Liver (tissue), 9 donors: Measurements from ENCODE around the gene GJA10. TPM values are rescaled to one million over a fixed set of nuclear protein-coding genes. Genes with fewer than 3 reads are reported as not detected.

Experiments
- DNase-seq: peaks from one replicate; pipeline ENCODE4 v3.0.0-alpha.2; 2017; ENCODE audit warnings: low spot score
- H3K27ac ChIP-seq, 2 donors: one replicate each; pipeline ENCODE4 v1.7.0; 2013; ENCODE audit warnings: inconsistent platforms in 2 of 2, low read length in 2 of 2, control low read depth in 1 of 2, low read depth in 1 of 2, mild to moderate bottlenecking in 1 of 2
- H3K27me3 ChIP-seq, 4 donors: one replicate each; pipeline versions ENCODE4 v1.6.1 to v1.7.0; 2013; ENCODE audit warnings: low read length in 3 of 4, inconsistent platforms in 1 of 4, mild to moderate bottlenecking in 1 of 4, moderate library complexity in 1 of 4; ENCODE audit not compliant: control insufficient read depth in 4 of 4, insufficient read depth in 4 of 4
- H3K36me3 ChIP-seq, 4 donors: one replicate each; pipeline versions ENCODE4 v1.6.1 to v1.7.0; 2013; ENCODE audit warnings: low read length in 3 of 4, mild to moderate bottlenecking in 3 of 4, low read depth in 1 of 4, moderate library complexity in 1 of 4; ENCODE audit not compliant: control insufficient read depth in 4 of 4, insufficient read depth in 3 of 4
- H3K4me1 ChIP-seq, 4 donors: one replicate each; pipeline versions ENCODE4 v1.6.1 to v1.7.0; 2013; ENCODE audit warnings: low read length in 3 of 4, mild to moderate bottlenecking in 3 of 4, moderate library complexity in 1 of 4; ENCODE audit not compliant: control insufficient read depth in 4 of 4, insufficient read depth in 4 of 4
- H3K4me3 ChIP-seq, 3 donors: one replicate each; pipeline versions ENCODE4 v1.6.1 to v1.7.0; 2013; ENCODE audit warnings: low read length in 3 of 3, control low read depth in 1 of 3, low read depth in 1 of 3, mild to moderate bottlenecking in 1 of 3
- H3K9ac ChIP-seq, 2 donors: one replicate each; pipeline ENCODE4 v1.7.0; 2013; ENCODE audit warnings: low read length in 2 of 2, mild to moderate bottlenecking in 2 of 2, moderate library complexity in 2 of 2, control low read depth in 1 of 2, low read depth in 1 of 2
- H3K9me3 ChIP-seq, 4 donors: one replicate each; pipeline versions ENCODE4 v1.6.1 to v1.7.0; 2013; ENCODE audit warnings: low read length in 3 of 4; ENCODE audit not compliant: control insufficient read depth in 4 of 4
- ATF3 ChIP-seq: IDR thresholded peaks from 2 replicates; pipeline ENCODE4 v1.6.1; 2016; ENCODE audit warnings: antibody characterized with exemption
- FOXA2 ChIP-seq: IDR thresholded peaks from 2 replicates; pipeline ENCODE4 v1.6.1; 2016; ENCODE audit warnings: antibody characterized with exemption
- GABPA ChIP-seq, 2 donors: IDR thresholded peaks in 1 of 2; conservative IDR thresholded peaks in 1 of 2; 2 replicates each; pipeline ENCODE4 v1.6.1; 2016; ENCODE audit warnings: antibody characterized with exemption in 2 of 2, mild to moderate bottlenecking in 1 of 2, moderate library complexity in 1 of 2
- HNF4A ChIP-seq, 2 donors: conservative IDR thresholded peaks; 2 replicates each; pipeline ENCODE4 v1.6.1; 2016; ENCODE audit warnings: antibody characterized with exemption in 2 of 2, mild to moderate bottlenecking in 2 of 2
- JUND ChIP-seq, 2 donors: IDR thresholded peaks; 2 replicates each; pipeline ENCODE4 v1.6.1; 2016; ENCODE audit warnings: antibody characterized with exemption in 2 of 2
- MAX ChIP-seq: IDR thresholded peaks from 2 replicates; pipeline ENCODE4 v1.6.1; 2016; ENCODE audit warnings: antibody characterized with exemption
- NR2F2 ChIP-seq: IDR thresholded peaks from 2 replicates; pipeline ENCODE4 v1.6.1; 2016; ENCODE audit warnings: antibody characterized with exemption
- RAD21 ChIP-seq, 2 donors: IDR thresholded peaks; 2 replicates each; pipeline ENCODE4 v1.6.1; 2016; ENCODE audit warnings: antibody characterized with exemption in 2 of 2, mild to moderate bottlenecking in 2 of 2
- REST ChIP-seq: IDR thresholded peaks from 2 replicates; pipeline ENCODE4 v1.6.1; 2016; ENCODE audit warnings: antibody characterized with exemption, mild to moderate bottlenecking
- RXRA ChIP-seq, 2 donors: IDR thresholded peaks; 2 replicates each; pipeline ENCODE4 v1.6.1; 2017 to 2018; ENCODE audit warnings: antibody characterized with exemption in 2 of 2, mild to moderate bottlenecking in 1 of 2
- SP1 ChIP-seq: IDR thresholded peaks from 2 replicates; pipeline ENCODE4 v1.6.1; 2018; ENCODE audit warnings: antibody characterized with exemption, mild to moderate bottlenecking
- TAF1 ChIP-seq: conservative IDR thresholded peaks from 2 replicates; pipeline ENCODE4 v1.6.1; 2016; ENCODE audit warnings: antibody characterized with exemption, mild to moderate bottlenecking
- YY1 ChIP-seq: IDR thresholded peaks from 2 replicates; pipeline ENCODE4 v1.6.1; 2016; ENCODE audit warnings: antibody characterized with exemption, mild to moderate bottlenecking
- ZBTB33 ChIP-seq: IDR thresholded peaks from 2 replicates; pipeline ENCODE4 v1.6.1; 2016; ENCODE audit warnings: antibody characterized with exemption
- WGBS: extraction: QIAGEN DNeasy Blood & Tissue Kit; methylation state at CpG from one replicate; pipeline ENCODE4 v1.1.7; 2013; 5-methylcytosine and 5-hydroxymethylcytosine counted together
- polyA plus RNA-seq, 2 donors: library from polyadenylated mRNA; stranded (reverse) in 1 of 2; unstranded in 1 of 2; fragments of 200-250 nt in 1 of 2; fragments of >200 nt in 1 of 2; fragmentation: Nextera tagmentation in 1 of 2; extraction: Ambion mirVana in 1 of 2; gene quantifications; one replicate each; pipeline versions ENCODE4 v1.2.1 to v1.2.3, GENCODE V29; 2013 to 2015
- total RNA-seq, 2 donors: library from RNA; depleted of rRNA; stranded (reverse); fragments of >200 nt; gene quantifications; one replicate each; pipeline ENCODE4 v1.2.3, GENCODE V29; 2014
- donor health status: healthy.
- donor health status: healthy.
- donor health status: healthy.
- donor health status: healthy.
- donor health status: healthy.

GJA10 gene
- total and polyA plus RNA-seq, 4 donors = not detected

GRCh38 chr6:89925826-89926225 is 31.6 kb downstream of the GJA10 start:
- 70% methylated on average over 2 of the region's 2 CpGs for WGBS
- TF ChIP-seq SP1 (no peak), ZBTB33 (no peak), RAD21 (IDR thresholded peaks at IDR 0.05) (no peak), GABPA (IDR thresholded peaks at IDR 0.05 in 1 of 2, conservative IDR thresholded peaks at IDR 0.05 in 1 of 2) (no peak), YY1 (no peak), NR2F2 (no peak), REST (no peak), ATF3 (no peak), HNF4A (conservative IDR thresholded peaks at IDR 0.05) (no peak), JUND (IDR thresholded peaks at IDR 0.05) (no peak), MAX (no peak), TAF1 (no peak)
- no peaks in the 10 kb centered on the region for H3K4me1 ChIP-seq

GRCh38 chr6:89927264-89927663 is 33.0 kb downstream of the GJA10 start:
- Histone ChIP-seq H3K4me3 (no peak overlapping the region), H3K36me3 (peaks cover 0 to 4% (median 2%) of the 10 kb centered on the region in 4 donors), H3K4me1 (no peaks in the 10 kb centered on the region), H3K27me3 (no peaks in the 10 kb centered on the region), H3K9me3 (no peaks in the 10 kb centered on the region), H3K27ac (no peak overlapping the region), H3K9ac (no peak overlapping the region)
- DNase-seq = no peak
- whole genome bisulfite sequencing = 85% methylated on average over 5 of the region's 5 CpGs
- TF ChIP-seq FOXA2 (no peak), MAX (no peak), ZBTB33 (no peak), GABPA (IDR thresholded peaks at IDR 0.05 in 1 of 2, conservative IDR thresholded peaks at IDR 0.05 in 1 of 2) (no peak), RXRA (IDR thresholded peaks at IDR 0.05) (no peak)

More at GRCh38 chr6:89925826-89926225, 31.6 kb downstream of the GJA10 start:
- no peak for DNase-seq
- no peaks in the 10 kb centered on the region for H3K27me3 ChIP-seq
- H3K36me3 ChIP-seq = no peaks in the 10 kb centered on the region
- no peak overlapping the region for H3K9ac ChIP-seq
- no peak overlapping the region for H3K27ac ChIP-seq
- H3K4me3 ChIP-seq = no peak overlapping the region
- H3K9me3 ChIP-seq = no peaks in the 10 kb centered on the region
